Liver (tissue), 9 donors: ENCODE results near the gene VAV3. TPM values are rescaled to one million over a fixed set of nuclear protein-coding genes. Genes with fewer than 3 reads are reported as not detected.

ENCODE experiments used
- DNase-seq: peaks from one replicate; pipeline ENCODE4 v3.0.0-alpha.2; 2017; ENCODE audit warnings: low spot score
- H3K27ac ChIP-seq, 2 donors: one replicate each; pipeline ENCODE4 v1.7.0; 2013; ENCODE audit warnings: inconsistent platforms in 2 of 2, low read length in 2 of 2, control low read depth in 1 of 2, low read depth in 1 of 2, mild to moderate bottlenecking in 1 of 2
- H3K27me3 ChIP-seq, 4 donors: one replicate each; pipeline versions ENCODE4 v1.6.1 to v1.7.0; 2013; ENCODE audit warnings: low read length in 3 of 4, inconsistent platforms in 1 of 4, mild to moderate bottlenecking in 1 of 4, moderate library complexity in 1 of 4; ENCODE audit not compliant: control insufficient read depth in 4 of 4, insufficient read depth in 4 of 4
- H3K36me3 ChIP-seq, 4 donors: one replicate each; pipeline versions ENCODE4 v1.6.1 to v1.7.0; 2013; ENCODE audit warnings: low read length in 3 of 4, mild to moderate bottlenecking in 3 of 4, low read depth in 1 of 4, moderate library complexity in 1 of 4; ENCODE audit not compliant: control insufficient read depth in 4 of 4, insufficient read depth in 3 of 4
- H3K4me1 ChIP-seq, 4 donors: one replicate each; pipeline versions ENCODE4 v1.6.1 to v1.7.0; 2013; ENCODE audit warnings: low read length in 3 of 4, mild to moderate bottlenecking in 3 of 4, moderate library complexity in 1 of 4; ENCODE audit not compliant: control insufficient read depth in 4 of 4, insufficient read depth in 4 of 4
- H3K4me3 ChIP-seq, 3 donors: one replicate each; pipeline versions ENCODE4 v1.6.1 to v1.7.0; 2013; ENCODE audit warnings: low read length in 3 of 3, control low read depth in 1 of 3, low read depth in 1 of 3, mild to moderate bottlenecking in 1 of 3
- H3K9ac ChIP-seq, 2 donors: one replicate each; pipeline ENCODE4 v1.7.0; 2013; ENCODE audit warnings: low read length in 2 of 2, mild to moderate bottlenecking in 2 of 2, moderate library complexity in 2 of 2, control low read depth in 1 of 2, low read depth in 1 of 2
- H3K9me3 ChIP-seq, 4 donors: one replicate each; pipeline versions ENCODE4 v1.6.1 to v1.7.0; 2013; ENCODE audit warnings: low read length in 3 of 4; ENCODE audit not compliant: control insufficient read depth in 4 of 4
- ATF3 ChIP-seq: IDR thresholded peaks from 2 replicates; pipeline ENCODE4 v1.6.1; 2016; ENCODE audit warnings: antibody characterized with exemption
- CTCF ChIP-seq: fragments of 150-350 bp; IDR thresholded peaks from 2 replicates; pipeline ENCODE4 v1.5.1; 2017; ENCODE audit warnings: improper control_type of control experiment, low read depth, low read length; ENCODE audit not compliant: missing input control
- EGR1 ChIP-seq, 2 donors: IDR thresholded peaks; 2 replicates each; pipeline ENCODE4 v1.6.1; 2016 to 2018; ENCODE audit warnings: antibody characterized with exemption in 2 of 2, low read depth in 2 of 2
- FOXA1 ChIP-seq: IDR thresholded peaks from 2 replicates; pipeline ENCODE4 v1.6.1; 2016; ENCODE audit warnings: antibody characterized with exemption
- FOXA2 ChIP-seq: IDR thresholded peaks from 2 replicates; pipeline ENCODE4 v1.6.1; 2016; ENCODE audit warnings: antibody characterized with exemption
- GABPA ChIP-seq, 2 donors: IDR thresholded peaks in 1 of 2; conservative IDR thresholded peaks in 1 of 2; 2 replicates each; pipeline ENCODE4 v1.6.1; 2016; ENCODE audit warnings: antibody characterized with exemption in 2 of 2, mild to moderate bottlenecking in 1 of 2, moderate library complexity in 1 of 2
- HNF4A ChIP-seq, 2 donors: conservative IDR thresholded peaks; 2 replicates each; pipeline ENCODE4 v1.6.1; 2016; ENCODE audit warnings: antibody characterized with exemption in 2 of 2, mild to moderate bottlenecking in 2 of 2
- HNF4G ChIP-seq: IDR thresholded peaks from 2 replicates; pipeline ENCODE4 v1.6.1; 2016; ENCODE audit warnings: antibody characterized with exemption
- JUND ChIP-seq, 2 donors: IDR thresholded peaks; 2 replicates each; pipeline ENCODE4 v1.6.1; 2016; ENCODE audit warnings: antibody characterized with exemption in 2 of 2
- MAX ChIP-seq: IDR thresholded peaks from 2 replicates; pipeline ENCODE4 v1.6.1; 2016; ENCODE audit warnings: antibody characterized with exemption
- NR2F2 ChIP-seq: IDR thresholded peaks from 2 replicates; pipeline ENCODE4 v1.6.1; 2016; ENCODE audit warnings: antibody characterized with exemption
- RAD21 ChIP-seq, 2 donors: IDR thresholded peaks; 2 replicates each; pipeline ENCODE4 v1.6.1; 2016; ENCODE audit warnings: antibody characterized with exemption in 2 of 2, mild to moderate bottlenecking in 2 of 2
- REST ChIP-seq: IDR thresholded peaks from 2 replicates; pipeline ENCODE4 v1.6.1; 2016; ENCODE audit warnings: antibody characterized with exemption, mild to moderate bottlenecking
- RXRA ChIP-seq, 2 donors: IDR thresholded peaks; 2 replicates each; pipeline ENCODE4 v1.6.1; 2017 to 2018; ENCODE audit warnings: antibody characterized with exemption in 2 of 2, mild to moderate bottlenecking in 1 of 2
- SP1 ChIP-seq: IDR thresholded peaks from 2 replicates; pipeline ENCODE4 v1.6.1; 2018; ENCODE audit warnings: antibody characterized with exemption, mild to moderate bottlenecking
- TAF1 ChIP-seq: conservative IDR thresholded peaks from 2 replicates; pipeline ENCODE4 v1.6.1; 2016; ENCODE audit warnings: antibody characterized with exemption, mild to moderate bottlenecking
- YY1 ChIP-seq: IDR thresholded peaks from 2 replicates; pipeline ENCODE4 v1.6.1; 2016; ENCODE audit warnings: antibody characterized with exemption, mild to moderate bottlenecking
- ZBTB33 ChIP-seq: IDR thresholded peaks from 2 replicates; pipeline ENCODE4 v1.6.1; 2016; ENCODE audit warnings: antibody characterized with exemption
- WGBS: extraction: QIAGEN DNeasy Blood & Tissue Kit; methylation state at CpG from one replicate; pipeline ENCODE4 v1.1.7; 2013; 5-methylcytosine and 5-hydroxymethylcytosine counted together
- polyA plus RNA-seq, 2 donors: library from polyadenylated mRNA; stranded (reverse) in 1 of 2; unstranded in 1 of 2; fragments of 200-250 nt in 1 of 2; fragments of >200 nt in 1 of 2; fragmentation: Nextera tagmentation in 1 of 2; extraction: Ambion mirVana in 1 of 2; gene quantifications; one replicate each; pipeline versions ENCODE4 v1.2.1 to v1.2.3, GENCODE V29; 2013 to 2015
- total RNA-seq, 2 donors: library from RNA; depleted of rRNA; stranded (reverse); fragments of >200 nt; gene quantifications; one replicate each; pipeline ENCODE4 v1.2.3, GENCODE V29; 2014
- donor health status: healthy.
- donor health status: healthy.
- donor health status: healthy.
- donor health status: healthy.
- donor health status: healthy.

The VAV3 gene
- total and polyA plus RNA-seq, 4 donors, result 0.46 to 4.8 (median 2.7) TPM

GRCh38 chr1:107820801-107821200, 144.2 kb downstream of the VAV3 start:
- Histone ChIP-seq H3K36me3 (no peaks in the 10 kb centered on the region), H3K9me3 (peaks cover 0 to 4% (median 1%) of the 10 kb centered on the region in 4 donors), H3K4me1 (no peaks in the 10 kb centered on the region), H3K4me3 (no peak overlapping the region), H3K27ac (no peak overlapping the region), H3K9ac (no peak overlapping the region), H3K27me3 (no peaks in the 10 kb centered on the region)
- TF ChIP-seq GABPA (IDR thresholded peaks at IDR 0.05 in 1 of 2, conservative IDR thresholded peaks at IDR 0.05 in 1 of 2) (no peak), FOXA2 (no peak), REST (no peak), NR2F2 (no peak), FOXA1 (no peak), SP1 (no peak), TAF1 (no peak), HNF4A (conservative IDR thresholded peaks at IDR 0.05) (no peak), CTCF (no peak), EGR1 (IDR thresholded peaks at IDR 0.05; ENCODE audit: low read depth in 2 of 2) (no peak), ZBTB33 (no peak), RAD21 (IDR thresholded peaks at IDR 0.05) (no peak), MAX (no peak), JUND (IDR thresholded peaks at IDR 0.05) (no peak)
- no peak for DNase-seq

- no peaks in the 10 kb centered on the region for H3K9me3 ChIP-seq
- H3K4me3 ChIP-seq, result no peak overlapping the region
- no peak overlapping the region for H3K27ac ChIP-seq
- WGBS, result 61% methylated on average over 2 of the region's 2 CpGs
- H3K4me1 ChIP-seq, result no peaks in the 10 kb centered on the region
- H3K36me3 ChIP-seq, result no peaks in the 10 kb centered on the region
- DNase-seq, result no peak
- no peak overlapping the region for H3K9ac ChIP-seq
- no peaks in the 10 kb centered on the region for H3K27me3 ChIP-seq
- TF ChIP-seq HNF4G (no peak), CTCF (no peak), RXRA (IDR thresholded peaks at IDR 0.05) (no peak), ATF3 (no peak), HNF4A (conservative IDR thresholded peaks at IDR 0.05) (no peak), RAD21 (IDR thresholded peaks at IDR 0.05) (no peak), JUND (IDR thresholded peaks at IDR 0.05) (no peak), FOXA2 (no peak), YY1 (no peak), FOXA1 (no peak), EGR1 (IDR thresholded peaks at IDR 0.05; ENCODE audit: low read depth in 2 of 2) (no peak), NR2F2 (no peak), REST (no peak), TAF1 (no peak), GABPA (IDR thresholded peaks at IDR 0.05 in 1 of 2, conservative IDR thresholded peaks at IDR 0.05 in 1 of 2) (no peak), MAX (no peak)
These were observed 147.0 kb downstream of the VAV3 start for GRCh38 chr1:107817935-107818334.
